Measurements from ENCODE around the gene PITX3. TPM values are rescaled to one million over a fixed set of nuclear protein-coding genes. Genes with fewer than 3 reads are reported as not detected.
"Not testable (repeated sequence)": the region's sequence is repeated elsewhere in the genome, so short reads cannot be mapped to it uniquely, and the experiment has no call there.

PITX3 gene
- total and polyA plus RNA-seq, 7 donors, result 2.0 to 9.7 (median 7.6) TPM

DNA sequence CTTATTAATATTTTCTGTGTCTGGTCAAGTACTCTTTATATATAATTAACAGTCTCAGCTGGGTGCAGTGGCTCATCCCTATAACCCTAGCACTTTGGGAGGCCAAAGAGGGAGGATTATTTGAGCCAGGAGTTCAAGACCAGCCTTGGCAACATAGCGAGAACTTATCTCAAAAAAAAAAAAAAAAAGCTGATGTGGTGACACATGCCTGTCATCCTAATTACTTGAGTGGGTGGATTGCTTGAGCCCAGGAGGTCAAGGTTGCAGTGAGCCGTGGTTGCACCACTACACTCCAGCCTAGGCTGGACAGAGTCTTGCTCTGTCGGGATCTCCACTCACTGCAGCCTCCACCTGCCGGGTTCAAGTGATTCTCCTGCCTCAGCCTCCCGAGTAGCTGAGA lies 21.9 kb downstream of the PITX3 start:
- intact Hi-C loops (cut with DNase I), result no loop called here
- Histone ChIP-seq H3K36me3 (ENCODE audit: insufficient read depth in 1 of 2, low read depth in 1 of 2) (no peaks in the 10 kb centered on the region), H3K27ac (no peak overlapping the region), H3K9me3 (no peaks in the 10 kb centered on the region), H3K4me1 (no peaks in the 10 kb centered on the region), H3K4me3 (no peak overlapping the region), H3K27me3 (ENCODE audit: insufficient read depth in 3 of 3, low read length in 2 of 3) (no peaks in the 10 kb centered on the region)
- TF ChIP-seq CTCF (IDR thresholded peaks at IDR 0.05), result no peak
- WGBS, 3 donors, result 80 to 88% (median 83%) methylated on average over 5 of the region's 5 CpGs
- no peak for DNase-seq
- ATAC-seq, result no peak

DNA sequence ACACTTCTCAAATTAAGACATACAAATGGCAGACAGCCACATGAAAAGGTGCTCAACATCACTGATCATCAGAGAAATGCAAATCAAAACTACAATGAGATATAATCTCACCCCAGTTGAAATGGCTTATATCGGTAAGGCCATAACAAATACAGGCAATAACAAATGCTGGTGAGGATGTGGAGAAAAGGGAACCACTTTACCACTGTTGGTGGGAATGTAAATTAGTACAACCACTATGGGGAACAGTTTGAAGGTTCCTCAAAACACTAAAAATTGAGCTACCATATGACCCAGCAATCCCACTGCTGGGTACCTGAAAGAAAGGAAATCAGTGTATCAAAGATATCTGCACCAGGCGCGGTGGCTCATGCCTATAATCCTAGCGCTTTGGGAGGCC lies 27.7 kb downstream of the PITX3 start:
- H3K4me1 ChIP-seq; H3K36me3 ChIP-seq (ENCODE audit: insufficient read depth in 1 of 2, low read depth in 1 of 2); intact Hi-C loops (cut with DNase I); H3K4me3 ChIP-seq; H3K27ac ChIP-seq; ATAC-seq; DNase-seq; H3K27me3 ChIP-seq (ENCODE audit: insufficient read depth in 3 of 3, low read length in 2 of 3); H3K9me3 ChIP-seq: not testable (repeated sequence)
- WGBS, 3 donors, result 73 to 91% (median 74%) methylated on average over 4 of the region's 4 CpGs

- WGBS, 3 donors, result 87 to 90% (median 88%) methylated on average over 3 of the region's 3 CpGs
- no peak for TF ChIP-seq CTCF (IDR thresholded peaks at IDR 0.05)
- no peak overlapping the region for H3K4me3 ChIP-seq
These were observed 29.6 kb downstream of the PITX3 start for GRCh38 chr10:102211615-102212299.

GRCh38 chr10:102208311-102209035 lies 32.8 kb downstream of the PITX3 start:
- DNase-seq, result no peak
- Histone ChIP-seq H3K27me3 (ENCODE audit: insufficient read depth in 3 of 3, low read length in 2 of 3) (no peaks in the 10 kb centered on the region), H3K36me3 (ENCODE audit: insufficient read depth in 1 of 2, low read depth in 1 of 2) (no peaks in the 10 kb centered on the region), H3K4me3 (no peak overlapping the region), H3K27ac (no peak overlapping the region), H3K9me3 (peaks cover 4% of the 10 kb centered on the region), H3K4me1 (no peaks in the 10 kb centered on the region)
- WGBS, 3 donors, result 30 to 43% (median 37%) methylated on average over 5 of the region's 5 CpGs
- intact Hi-C loops (cut with DNase I), result no loop called here
- no peak for ATAC-seq
- no peak for TF ChIP-seq CTCF (IDR thresholded peaks at IDR 0.05)

More at GRCh38 chr10:102211615-102212299, 29.6 kb downstream of the PITX3 start:
- ATAC-seq, result no peak
- Histone ChIP-seq H3K9me3 (no peaks in the 10 kb centered on the region), H3K27me3 (ENCODE audit: insufficient read depth in 3 of 3, low read length in 2 of 3) (no peaks in the 10 kb centered on the region), H3K27ac (no peak overlapping the region), H3K4me1 (no peaks in the 10 kb centered on the region), H3K36me3 (ENCODE audit: insufficient read depth in 1 of 2, low read depth in 1 of 2) (no peaks in the 10 kb centered on the region)
- intact Hi-C loops (cut with DNase I), result no loop called here
- no peak for DNase-seq

GRCh38 chr10:102202386-102202785 lies 38.9 kb downstream of the PITX3 start:
- H3K4me1 ChIP-seq, result no peaks in the 10 kb centered on the region
- intact Hi-C loops (cut with DNase I), result no loop called here
- no peak for DNase-seq
- 64 to 81% (median 72%) methylated on average over 1 of the region's 1 CpG for WGBS, 3 donors
- H3K27me3 ChIP-seq (ENCODE audit: insufficient read depth in 3 of 3, low read length in 2 of 3), result no peaks in the 10 kb centered on the region
- no peak overlapping the region for H3K27ac ChIP-seq
- H3K4me3 ChIP-seq, result no peak overlapping the region
- H3K9me3 ChIP-seq, result peaks cover 4% of the 10 kb centered on the region
- H3K36me3 ChIP-seq (ENCODE audit: insufficient read depth in 1 of 2, low read depth in 1 of 2), result no peaks in the 10 kb centered on the region
- TF ChIP-seq CTCF (IDR thresholded peaks at IDR 0.05), result no peak
- no peak for ATAC-seq
